ENCODE results near the gene MEP1A. TPM values are rescaled to one million over a fixed set of nuclear protein-coding genes. Genes with fewer than 3 reads are reported as not detected.

Gene MEP1A
- total and polyA plus RNA-seq, 2 of the 4 experiments (the other 2 are of a cell fraction): not detected

DNA sequence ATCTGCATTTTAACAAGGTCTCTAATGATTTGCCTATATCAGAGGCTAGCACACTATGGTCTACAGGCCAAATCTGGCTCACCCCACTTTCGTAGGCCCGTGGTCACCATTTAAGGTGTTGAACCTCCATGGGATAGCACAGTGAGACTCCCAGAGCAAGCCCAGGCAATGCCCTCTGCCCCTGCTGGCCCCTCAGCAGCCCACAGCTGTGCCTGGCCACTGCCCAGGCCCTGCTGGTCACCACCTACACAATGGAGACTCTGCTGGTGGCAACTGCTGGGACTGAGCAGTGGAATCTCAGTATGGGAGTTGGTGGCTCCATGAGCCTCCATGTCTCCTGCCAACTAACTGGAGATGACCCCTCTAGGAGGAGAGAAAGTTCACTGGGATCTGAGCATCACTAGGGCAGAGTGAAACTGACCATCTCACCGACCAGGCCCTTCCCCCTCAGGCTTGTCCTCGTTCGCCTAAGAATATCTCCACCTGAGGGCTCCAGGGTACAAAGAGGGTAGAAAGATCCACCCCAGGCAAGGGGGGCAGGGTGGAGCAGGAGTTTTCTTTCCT lies 44.2 kb upstream of the MEP1A start:
- Histone ChIP-seq H3K56ac (ENCODE audit: extremely low read depth, insufficient read depth, low read length) (no peak overlapping the region), H2AK9ac (replicated peaks; ENCODE audit: low read depth, low read length, poor library complexity) (no peak overlapping the region), H3K18ac (ENCODE audit: low read depth, low read length) (no peak overlapping the region), H3K4ac (ENCODE audit: low read depth, low read length) (no peak overlapping the region), H2BK20ac (ENCODE audit: low read depth, low read length) (no peak overlapping the region), H3K79me1 (ENCODE audit: low read depth in 1 of 2, low read length in 2 of 2) (no peaks in the 10 kb centered on the region), H3K14ac (replicated peaks; ENCODE audit: low read depth, low read length) (no peak overlapping the region), H4K8ac (ENCODE audit: low read depth in 2 of 2, low read length in 2 of 2) (no peak overlapping the region), H3K27ac (ENCODE audit: insufficient read depth, low read length) (no peak overlapping the region), H2BK15ac (ENCODE audit: low read depth, low read length) (no peak overlapping the region), H3K4me3 (ENCODE audit: insufficient read depth, low read depth, low read length) (no peak overlapping the region), H2AK5ac (ENCODE audit: low read depth, low read length) (no peak overlapping the region), H3K9me3 (ENCODE audit: control insufficient read depth, insufficient read depth, low read length) (no peaks in the 10 kb centered on the region), H2AFZ (replicated peaks; ENCODE audit: low read length, poor library complexity) (no peak overlapping the region), H2BK120ac (ENCODE audit: low read depth, low read length) (no peak overlapping the region), H3K9me1 (ENCODE audit: insufficient read depth, low read length) (no peaks in the 10 kb centered on the region), H3K23ac (ENCODE audit: low read depth, low read length) (no peak overlapping the region), H2BK5ac (ENCODE audit: low read depth, low read length, poor library complexity, severe bottlenecking) (no peak overlapping the region), H3K4me1 (ENCODE audit: control insufficient read depth, insufficient read depth, low read length) (no peaks in the 10 kb centered on the region), H3K36me3 (ENCODE audit: control insufficient read depth, insufficient read depth, low read length) (no peaks in the 10 kb centered on the region), H4K91ac (ENCODE audit: insufficient read depth, low read depth, low read length) (no peak overlapping the region), H4K5ac (ENCODE audit: low read depth, low read length) (no peak overlapping the region), H3K9ac (ENCODE audit: low read depth, low read length) (no peak overlapping the region), H4K20me1 (ENCODE audit: insufficient read depth, low read length) (no peaks in the 10 kb centered on the region), H3K4me2 (ENCODE audit: low read depth, low read length) (no peak overlapping the region), H3K27me3 (ENCODE audit: control insufficient read depth, insufficient read depth, low read length) (no peaks in the 10 kb centered on the region)
- no peak for TF ChIP-seq MAFK (IDR thresholded peaks at IDR 0.05; ENCODE audit: low read depth, low read length)
- intact Hi-C loops (cut with micrococcal nuclease) (no loop called here), dilution Hi-C loops (cut with HindIII; ENCODE audit: low sequenced_read_pairs, unreplicated experiment) (no loop called here), in situ Hi-C loops (cut with MboI; ENCODE audit: low sequenced_read_pairs) (no loop called here)
- ATAC-seq (ENCODE audit: low read depth) (no peak), DNase-seq (no peak)
- ChIA-PET POLR2A (ENCODE audit: unreplicated experiment) (no interaction called here), CTCF (no interaction called here)
- WGBS, 2 experiments (ENCODE audit: extremely low coverage in 2 of 2, insufficient read length in 1 of 2): 70% methylated on average over 2 of the region's 5 CpGs; no CpG with 5 or more reads in 1 of the 2 experiments
- no TSS peak for BruUV-seq (replicated peaks)

Data from IMR-90 (cell line).